H9 (cell line): ENCODE measurements around the gene ZNF674. TPM values are rescaled to one million over a fixed set of nuclear protein-coding genes. Genes with fewer than 3 reads are reported as not detected.

Source experiments
- DNase-seq: peaks from one replicate; pipeline ENCODE4 v3.0.0-alpha.2; 2017
- H2AFZ ChIP-seq: one replicate; pipeline ENCODE4 v1.6.1; 2013; ENCODE audit warnings: mild to moderate bottlenecking, low read length, control low read depth, moderate library complexity
- H2AK5ac ChIP-seq: 2 replicates; pipeline ENCODE4 v1.6.1; 2013; ENCODE audit warnings: low read length, control low read depth, mixed read lengths; ENCODE audit not compliant: insufficient read length
- H2BK120ac ChIP-seq: one replicate; pipeline ENCODE4 v1.6.1; 2013; ENCODE audit warnings: low read depth, mild to moderate bottlenecking, low read length, control low read depth, inconsistent platforms; ENCODE audit not compliant: poor library complexity, severe bottlenecking
- H2BK12ac ChIP-seq: 2 replicates; pipeline ENCODE4 v1.6.1; 2013; ENCODE audit warnings: low read length, control low read depth, mixed read lengths, low read depth; ENCODE audit not compliant: insufficient read length
- H2BK15ac ChIP-seq: 2 replicates; pipeline ENCODE4 v1.6.1; 2013; ENCODE audit warnings: low read depth, low read length, control low read depth
- H2BK20ac ChIP-seq: one replicate; pipeline ENCODE4 v1.6.1; 2013; ENCODE audit warnings: low read depth, mild to moderate bottlenecking, low read length, control low read depth, inconsistent platforms; ENCODE audit not compliant: poor library complexity, severe bottlenecking
- H2BK5ac ChIP-seq: 2 replicates; pipeline ENCODE4 v1.6.1; 2013; ENCODE audit warnings: low read length, control low read depth, mixed read lengths; ENCODE audit not compliant: insufficient read length
- H3K14ac ChIP-seq: 2 replicates; pipeline ENCODE4 v1.6.1; 2013; ENCODE audit warnings: low read length, control low read depth; ENCODE audit not compliant: insufficient read depth
- H3K18ac ChIP-seq: 2 replicates; pipeline ENCODE4 v1.6.1; 2013; ENCODE audit warnings: low read depth, mild to moderate bottlenecking, mixed read lengths, low read length, control low read depth; ENCODE audit not compliant: insufficient read length
- H3K23ac ChIP-seq: 2 replicates; pipeline ENCODE4 v1.6.1; 2013; ENCODE audit warnings: low read length, control low read depth, mixed read lengths, low read depth; ENCODE audit not compliant: insufficient read length
- H3K23me2 ChIP-seq: 2 replicates; pipeline ENCODE4 v1.6.1; 2013; ENCODE audit warnings: low read depth, mild to moderate bottlenecking, mixed read lengths, low read length, control low read depth; ENCODE audit not compliant: insufficient read length, poor library complexity, severe bottlenecking
- H3K27ac ChIP-seq: 2 replicates; pipeline ENCODE4 v1.5.1; 2013; ENCODE audit warnings: low read length, control low read depth, mixed read lengths, low read depth; ENCODE audit not compliant: insufficient read length
- H3K27me3 ChIP-seq: 2 replicates; pipeline ENCODE4 v1.6.1; 2013; ENCODE audit warnings: low read length, control low read depth, inconsistent platforms; ENCODE audit not compliant: insufficient read depth
- H3K4ac ChIP-seq: 2 replicates; pipeline ENCODE4 v1.6.1; 2013; ENCODE audit warnings: low read depth, mild to moderate bottlenecking, control low read depth, inconsistent platforms, low read length, moderate library complexity
- H3K4me1 ChIP-seq: 2 replicates; pipeline ENCODE4 v1.6.1; 2013; ENCODE audit warnings: low read length, control low read depth, inconsistent platforms; ENCODE audit not compliant: insufficient read depth
- H3K4me2 ChIP-seq: 2 replicates; pipeline ENCODE4 v1.6.1; 2013; ENCODE audit warnings: low read length, control low read depth, mixed read lengths; ENCODE audit not compliant: insufficient read length, insufficient read depth
- H3K56ac ChIP-seq: 2 replicates; pipeline ENCODE4 v1.6.1; 2013; ENCODE audit warnings: low read depth, mild to moderate bottlenecking, mixed read lengths, low read length, control low read depth; ENCODE audit not compliant: insufficient read length
- H3K79me1 ChIP-seq: 2 replicates; pipeline ENCODE4 v1.6.1; 2013; ENCODE audit warnings: low read depth, mild to moderate bottlenecking, moderate library complexity, low read length, control low read depth, inconsistent platforms; ENCODE audit not compliant: insufficient read depth, poor library complexity, severe bottlenecking
- H3K79me2 ChIP-seq: 2 replicates; pipeline ENCODE4 v1.6.1; 2013; ENCODE audit warnings: low read length, control low read depth, inconsistent platforms; ENCODE audit not compliant: insufficient read depth
- H3K9ac ChIP-seq: 2 replicates; pipeline ENCODE4 v1.6.1; 2013; ENCODE audit warnings: low read length, control low read depth, mixed read lengths; ENCODE audit not compliant: insufficient read length; ENCODE audit errors: extremely low read depth
- H3K9me3 ChIP-seq: one replicate; pipeline ENCODE4 v1.6.1; 2013; ENCODE audit warnings: low read depth, low read length, inconsistent platforms; ENCODE audit not compliant: control insufficient read depth
- H3T11ph ChIP-seq: one replicate; pipeline ENCODE4 v1.6.1; 2013; ENCODE audit warnings: mild to moderate bottlenecking, low read length, control low read depth, inconsistent platforms
- H4K20me1 ChIP-seq: one replicate; pipeline ENCODE4 v1.6.1; 2013; ENCODE audit not compliant: control insufficient read depth, insufficient read length, insufficient read depth
- H4K5ac ChIP-seq: 2 replicates; pipeline ENCODE4 v1.6.1; 2013; ENCODE audit warnings: low read depth, mild to moderate bottlenecking, mixed read lengths, low read length, control low read depth; ENCODE audit not compliant: insufficient read length
- H4K8ac ChIP-seq: replicated peaks from 2 replicates; pipeline ENCODE4 v1.6.1; 2013; ENCODE audit warnings: low read length, control low read depth, mixed read lengths, low read depth; ENCODE audit not compliant: insufficient read length
- H4K91ac ChIP-seq: 2 replicates; pipeline ENCODE4 v1.6.1; 2013; ENCODE audit warnings: low read depth, mild to moderate bottlenecking, moderate library complexity, mixed read lengths, low read length, control low read depth; ENCODE audit not compliant: insufficient read length
- H3K27ac Mint-ChIP-seq, 3 experiments: 2 replicates in 2 of 3; 3 replicates in 1 of 3; pipeline ENCODE4 v1.8.0; 2020 to 2021; ENCODE audit warnings: mixed read lengths in 3 of 3, mild to moderate bottlenecking in 1 of 3, moderate library complexity in 1 of 3
- H3K27me3 Mint-ChIP-seq: 2 replicates; pipeline ENCODE4 v1.8.0; 2021; ENCODE audit warnings: low read depth, mild to moderate bottlenecking, moderate library complexity, mixed read lengths
- H3K36me3 Mint-ChIP-seq, 3 experiments: 2 replicates in 2 of 3; 3 replicates in 1 of 3; pipeline ENCODE4 v1.8.0; 2020 to 2021; ENCODE audit warnings: low read depth in 3 of 3, mixed read lengths in 3 of 3; ENCODE audit not compliant: insufficient read depth in 1 of 3
- H3K4me1 Mint-ChIP-seq, 2 experiments: 2 replicates each; pipeline ENCODE4 v1.8.0; 2020; ENCODE audit warnings: mixed read lengths in 2 of 2
- H3K4me3 Mint-ChIP-seq, 2 experiments: 2 replicates in 1 of 2; 3 replicates in 1 of 2; pipeline ENCODE4 v1.8.0; 2020 to 2021; ENCODE audit warnings: mild to moderate bottlenecking in 2 of 2, mixed read lengths in 2 of 2, moderate library complexity in 1 of 2
- H3K9me3 Mint-ChIP-seq, 2 experiments: 2 replicates in 1 of 2; 3 replicates in 1 of 2; pipeline ENCODE4 v1.8.0; 2020; ENCODE audit warnings: mild to moderate bottlenecking in 2 of 2, mixed read lengths in 2 of 2, moderate library complexity in 1 of 2
- WGBS: extraction: QIAGEN DNeasy Blood & Tissue Kit; methylation state at CpG from one replicate; pipeline ENCODE4 v1.1.7; 2013; ENCODE audit warnings: missing lambda C conversion rate, low lambda C conversion rate, mixed read lengths; ENCODE audit not compliant: insufficient read length; ENCODE audit errors: extremely low coverage; 5-methylcytosine and 5-hydroxymethylcytosine counted together
- total RNA-seq: library from RNA; stranded (reverse); gene quantifications from 2 replicates; pipeline ENCODE4 v1.2.1, GENCODE V29; 2021
- TF ChIP-seq, protein P1 (sequence below): fragments of 200-600 bp; sonication (generic); conservative IDR thresholded peaks from 3 replicates; pipeline ENCODE4 v1.8.0; 2021; ENCODE audit warnings: antibody characterized with exemption, mild to moderate bottlenecking

ZNF674 gene
- total RNA-seq, 1 experiment from 2014 or later = 10.1 TPM

DNA sequence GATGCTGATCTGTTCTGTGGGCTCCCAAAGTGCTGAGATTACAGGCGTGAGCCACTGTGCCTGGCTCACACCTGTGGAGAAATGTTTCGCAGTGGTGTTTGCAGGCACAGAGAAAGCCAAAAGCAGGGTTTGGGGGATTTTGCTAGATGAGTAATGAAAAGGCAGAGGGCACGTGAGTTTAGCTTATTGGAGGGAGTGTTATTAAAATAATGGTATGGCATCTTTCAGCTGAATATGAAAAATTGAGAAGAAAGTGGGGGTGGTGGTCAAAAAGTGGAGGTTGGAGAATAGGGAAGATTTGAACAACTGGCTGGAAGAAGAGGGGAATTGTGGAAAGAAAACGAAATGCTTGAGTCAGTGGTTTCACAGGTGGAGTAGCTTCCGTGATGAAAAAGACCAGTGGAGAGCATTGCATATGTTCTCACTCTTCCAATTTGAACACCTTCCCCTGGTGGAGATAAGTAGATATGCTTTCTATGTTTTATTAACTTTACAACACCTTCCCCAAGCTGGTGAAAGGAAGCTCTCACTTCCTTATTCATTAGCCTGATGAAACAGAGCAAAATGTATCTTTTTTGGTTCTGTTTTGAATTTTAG is 27.2 kb upstream of the ZNF674 start:
- H2AFZ ChIP-seq = no peak overlapping the region
- TF ChIP-seq, protein P1, sequence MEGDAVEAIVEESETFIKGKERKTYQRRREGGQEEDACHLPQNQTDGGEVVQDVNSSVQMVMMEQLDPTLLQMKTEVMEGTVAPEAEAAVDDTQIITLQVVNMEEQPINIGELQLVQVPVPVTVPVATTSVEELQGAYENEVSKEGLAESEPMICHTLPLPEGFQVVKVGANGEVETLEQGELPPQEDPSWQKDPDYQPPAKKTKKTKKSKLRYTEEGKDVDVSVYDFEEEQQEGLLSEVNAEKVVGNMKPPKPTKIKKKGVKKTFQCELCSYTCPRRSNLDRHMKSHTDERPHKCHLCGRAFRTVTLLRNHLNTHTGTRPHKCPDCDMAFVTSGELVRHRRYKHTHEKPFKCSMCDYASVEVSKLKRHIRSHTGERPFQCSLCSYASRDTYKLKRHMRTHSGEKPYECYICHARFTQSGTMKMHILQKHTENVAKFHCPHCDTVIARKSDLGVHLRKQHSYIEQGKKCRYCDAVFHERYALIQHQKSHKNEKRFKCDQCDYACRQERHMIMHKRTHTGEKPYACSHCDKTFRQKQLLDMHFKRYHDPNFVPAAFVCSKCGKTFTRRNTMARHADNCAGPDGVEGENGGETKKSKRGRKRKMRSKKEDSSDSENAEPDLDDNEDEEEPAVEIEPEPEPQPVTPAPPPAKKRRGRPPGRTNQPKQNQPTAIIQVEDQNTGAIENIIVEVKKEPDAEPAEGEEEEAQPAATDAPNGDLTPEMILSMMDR = no peak
- no peak overlapping the region for H3K27ac ChIP-seq
- H3K14ac ChIP-seq = no peak overlapping the region
- H3K23ac ChIP-seq = no peak overlapping the region
- no peak overlapping the region for H4K5ac ChIP-seq
- no peak overlapping the region for H2AK5ac ChIP-seq
- H2BK120ac ChIP-seq = no peak overlapping the region
- H3K4me1 ChIP-seq = no peaks in the 10 kb centered on the region; the same call in 1 of the 2 replicates
- H3K4me1 Mint-ChIP-seq = peaks cover 12 to 21% of the 10 kb centered on the region in 2 experiments
- H3K79me2 ChIP-seq = peaks cover 8% of the 10 kb centered on the region; the same call in 1 of the 2 replicates
- no peak overlapping the region for H4K91ac ChIP-seq
- no peak overlapping the region for H3K4ac ChIP-seq
- H3K36me3 Mint-ChIP-seq = peaks cover 6 to 20% (median 11%) of the 10 kb centered on the region in 3 experiments; a peak in 6 of 7 replicates
- no peak for DNase-seq
- H2BK15ac ChIP-seq = no peak overlapping the region
- H3K56ac ChIP-seq = no peak overlapping the region
- no peak overlapping the region for H3K9ac ChIP-seq
- no peak overlapping the region for H4K8ac ChIP-seq
- H2BK12ac ChIP-seq = no peak overlapping the region
- H3K79me1 ChIP-seq = no peaks in the 10 kb centered on the region
- no peaks in the 10 kb centered on the region for H4K20me1 ChIP-seq
- H3K9me3 Mint-ChIP-seq = peaks cover 65 to 66% of the 10 kb centered on the region in 2 experiments
- no peak overlapping the region for H3K27ac Mint-ChIP-seq
- H3T11ph ChIP-seq = no peak overlapping the region
- no peaks in the 10 kb centered on the region; the same call in 1 of the 2 replicates for H3K27me3 ChIP-seq
- peaks cover 5% of the 10 kb centered on the region for H3K23me2 ChIP-seq
- H3K18ac ChIP-seq = no peak overlapping the region
- H3K4me3 Mint-ChIP-seq = peak overlapping the region in 1 of 2 experiments; percentile 45; a peak in 2 of 5 replicates
- H3K4me2 ChIP-seq = no peak overlapping the region
- no peak overlapping the region for H2BK20ac ChIP-seq
- H3K9me3 ChIP-seq = peaks cover 4% of the 10 kb centered on the region
- no peak overlapping the region for H2BK5ac ChIP-seq
- no CpG with 5 or more reads among the region's 5 CpGs for WGBS
- H3K27me3 Mint-ChIP-seq = peaks cover 6% of the 10 kb centered on the region
